KOPT-K1 (cell line): ENCODE data around the gene RTF2.

Source experiments
- H3K27ac ChIP-seq: fragments of 200-600 bp; sonication (generic); 2 replicates; pipeline ENCODE4 v1.5.1; 2016; ENCODE audit warnings: antibody characterized with exemption, mild to moderate bottlenecking, low read depth, low read length; ENCODE audit not compliant: poor library complexity, severe bottlenecking
- H3K36me3 ChIP-seq: fragments of 200-600 bp; sonication (generic); 2 replicates; pipeline ENCODE4 v1.5.1; 2017; ENCODE audit warnings: antibody characterized with exemption, mild to moderate bottlenecking, low read length, moderate library complexity; ENCODE audit not compliant: insufficient read depth
- H3K9me3 ChIP-seq: fragments of 200-600 bp; sonication (generic); 2 replicates; pipeline ENCODE4 v1.5.1; 2017; ENCODE audit warnings: antibody characterized with exemption, low read length, mild to moderate bottlenecking; ENCODE audit not compliant: insufficient read depth, poor library complexity, severe bottlenecking

RTF2 gene

GRCh38 chr20:56449459-56449858, 19.0 kb upstream of the RTF2 start:
- H3K36me3 ChIP-seq: no peaks in the 10 kb centered on the region
- no peak overlapping the region for H3K27ac ChIP-seq

GRCh38 chr20:56451056-56451765, 17.2 kb upstream of the RTF2 start:
- H3K36me3 ChIP-seq: no peaks in the 10 kb centered on the region
- no peak overlapping the region for H3K27ac ChIP-seq
- H3K9me3 ChIP-seq: no peaks in the 10 kb centered on the region

More at GRCh38 chr20:56449459-56449858, 19.0 kb upstream of the RTF2 start:
- H3K9me3 ChIP-seq: no peaks in the 10 kb centered on the region

DNA sequence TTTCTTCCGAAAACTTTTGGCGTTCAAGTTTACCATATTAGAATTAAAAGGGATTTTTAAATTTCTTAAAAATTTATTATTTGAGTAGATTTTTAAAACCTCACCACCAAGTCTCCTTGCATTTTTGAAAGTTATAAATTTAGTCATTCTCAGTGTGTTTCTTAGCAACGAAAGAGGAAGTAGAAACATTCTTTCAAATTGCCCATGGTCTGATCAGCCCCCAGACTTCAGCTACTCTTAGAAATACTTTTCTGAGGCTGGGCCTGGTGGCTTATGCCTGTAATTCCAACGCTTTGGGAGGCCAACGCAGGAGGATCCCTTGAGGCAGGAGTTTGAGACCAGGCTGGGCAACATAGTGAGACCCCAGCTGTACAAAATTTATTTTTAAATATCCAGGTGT, 15.1 kb upstream of the RTF2 start:
- no peaks in the 10 kb centered on the region for H3K36me3 ChIP-seq
- no peak overlapping the region for H3K27ac ChIP-seq
- no peaks in the 10 kb centered on the region for H3K9me3 ChIP-seq

- Histone ChIP-seq H3K36me3 (no peaks in the 10 kb centered on the region), H3K9me3 (no peaks in the 10 kb centered on the region), H3K27ac (no peak overlapping the region)
These were observed 13.7 kb upstream of the RTF2 start for GRCh38 chr20:56454754-56455153.

- Histone ChIP-seq H3K36me3 (no peaks in the 10 kb centered on the region), H3K27ac (no peak overlapping the region), H3K9me3 (no peaks in the 10 kb centered on the region)
These were observed 10.1 kb upstream of the RTF2 start for GRCh38 chr20:56458206-56458821.

- Histone ChIP-seq H3K36me3 (no peaks in the 10 kb centered on the region), H3K27ac (no peak overlapping the region), H3K9me3 (no peaks in the 10 kb centered on the region)
These were observed 8.0 kb upstream of the RTF2 start for GRCh38 chr20:56460459-56460858.

DNA sequence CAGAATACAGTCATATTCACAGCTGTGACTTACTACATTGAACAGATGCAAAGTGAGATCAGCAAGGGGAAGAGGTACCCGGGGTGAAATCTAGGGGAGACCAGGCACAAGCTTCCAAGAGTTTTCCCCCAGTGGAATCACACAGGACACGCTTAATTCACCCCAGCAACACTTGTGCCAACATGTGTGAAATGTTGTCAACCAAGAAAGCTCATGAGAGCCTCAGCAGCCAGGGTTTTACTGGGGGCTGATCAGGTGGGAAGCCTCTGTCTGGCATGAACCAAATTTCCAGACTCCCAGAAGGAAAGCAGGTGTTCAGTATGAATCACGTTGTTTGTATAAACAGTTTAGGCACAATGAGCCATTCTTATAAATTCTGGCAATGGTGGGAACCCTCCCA, 6.9 kb upstream of the RTF2 start:
- H3K9me3 ChIP-seq: no peaks in the 10 kb centered on the region
- no peaks in the 10 kb centered on the region for H3K36me3 ChIP-seq
- no peak overlapping the region for H3K27ac ChIP-seq

DNA sequence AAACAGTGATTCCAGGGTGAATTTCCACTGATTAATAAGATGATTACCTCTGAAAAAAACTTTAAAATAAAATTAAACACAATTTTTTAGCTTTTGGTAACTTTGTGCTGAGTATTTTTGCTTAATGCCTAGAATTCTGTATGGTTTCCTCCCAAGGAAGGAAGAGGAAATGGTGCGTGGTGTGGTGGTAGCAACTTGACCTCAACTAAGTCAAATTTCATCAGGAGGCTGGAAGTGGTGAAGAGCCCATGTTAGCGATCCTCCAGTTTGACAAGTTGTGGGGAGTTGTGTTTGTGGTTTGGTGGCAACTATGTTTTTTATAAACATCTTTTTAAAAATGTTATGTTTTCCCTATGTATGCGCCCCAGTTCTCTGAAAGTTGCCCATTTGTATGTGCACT, 5.0 kb upstream of the RTF2 start:
- H3K36me3 ChIP-seq: no peaks in the 10 kb centered on the region
- no peak overlapping the region for H3K27ac ChIP-seq
- no peaks in the 10 kb centered on the region for H3K9me3 ChIP-seq

- Histone ChIP-seq H3K36me3 (peaks cover 9% of the 10 kb centered on the region; the same call in 1 of the 2 replicates), H3K27ac (no peak overlapping the region), H3K9me3 (no peaks in the 10 kb centered on the region)
These were observed 2.4 kb upstream of the RTF2 start for GRCh38 chr20:56465997-56466396.

GRCh38 chr20:56467968-56468315, 485 bp upstream of the RTF2 start:
- no peaks in the 10 kb centered on the region for H3K9me3 ChIP-seq
- H3K27ac ChIP-seq: peak overlapping the region; percentile 68
- peaks cover 13% of the 10 kb centered on the region for H3K36me3 ChIP-seq

GRCh38 chr20:56469077-56469449, 636 bp downstream of the RTF2 start:
- H3K9me3 ChIP-seq: no peaks in the 10 kb centered on the region
- H3K27ac ChIP-seq: peak overlapping the region; percentile 68
- H3K36me3 ChIP-seq: peaks cover 24% of the 10 kb centered on the region

GRCh38 chr20:56483970-56484369, 15.5 kb downstream of the RTF2 start:
- Histone ChIP-seq H3K9me3 (no peaks in the 10 kb centered on the region), H3K27ac (no peak overlapping the region), H3K36me3 (peaks cover 90% of the 10 kb centered on the region)

GRCh38 chr20:56487216-56487615, 18.8 kb downstream of the RTF2 start:
- Histone ChIP-seq H3K36me3 (peaks cover 89% of the 10 kb centered on the region), H3K27ac (no peak overlapping the region), H3K9me3 (no peaks in the 10 kb centered on the region)

DNA sequence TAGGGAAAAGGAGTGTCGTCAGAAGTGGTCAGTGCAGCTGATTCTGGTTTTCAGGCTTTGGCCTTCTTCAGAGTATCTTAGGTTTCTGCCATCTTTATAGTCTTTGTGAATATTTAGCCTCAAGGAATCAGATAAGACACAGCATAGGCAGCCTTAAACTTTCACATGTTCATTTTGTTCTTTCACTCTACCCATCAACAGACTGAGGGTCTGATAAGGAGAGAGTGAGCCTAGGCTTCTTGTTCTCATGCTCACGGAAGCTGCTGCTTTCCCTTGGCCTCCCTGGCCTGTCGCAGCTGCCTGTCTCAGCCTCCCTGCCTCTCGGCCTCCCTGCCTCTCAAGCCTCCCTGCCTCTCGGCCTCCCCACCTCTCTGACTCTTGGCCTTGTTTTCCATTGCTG, 20.1 kb downstream of the RTF2 start:
- Histone ChIP-seq H3K36me3 (peaks cover 84% of the 10 kb centered on the region), H3K9me3 (no peaks in the 10 kb centered on the region), H3K27ac (no peak overlapping the region)

DNA sequence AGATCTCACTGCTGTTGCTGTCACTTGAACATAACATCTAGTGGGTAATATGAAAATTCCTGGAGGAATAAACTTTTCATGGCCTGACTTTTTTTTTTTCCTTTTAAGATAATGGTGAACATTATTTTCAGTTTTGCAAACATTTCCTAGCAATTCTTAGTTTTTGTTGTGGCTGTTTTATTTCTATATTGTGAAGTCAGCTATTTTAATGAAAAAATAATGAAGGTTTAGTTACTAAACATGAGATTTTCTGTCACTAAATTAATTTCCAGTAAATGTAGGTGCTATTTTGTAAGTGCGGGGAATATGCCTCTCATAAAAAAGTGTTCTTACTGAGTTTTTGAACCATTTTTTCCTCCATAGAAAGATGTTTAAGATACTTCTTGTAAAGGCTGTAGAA, 32.7 kb downstream of the RTF2 start:
- Histone ChIP-seq H3K9me3 (no peaks in the 10 kb centered on the region), H3K36me3 (peaks cover 26% of the 10 kb centered on the region), H3K27ac (no peak overlapping the region)

DNA sequence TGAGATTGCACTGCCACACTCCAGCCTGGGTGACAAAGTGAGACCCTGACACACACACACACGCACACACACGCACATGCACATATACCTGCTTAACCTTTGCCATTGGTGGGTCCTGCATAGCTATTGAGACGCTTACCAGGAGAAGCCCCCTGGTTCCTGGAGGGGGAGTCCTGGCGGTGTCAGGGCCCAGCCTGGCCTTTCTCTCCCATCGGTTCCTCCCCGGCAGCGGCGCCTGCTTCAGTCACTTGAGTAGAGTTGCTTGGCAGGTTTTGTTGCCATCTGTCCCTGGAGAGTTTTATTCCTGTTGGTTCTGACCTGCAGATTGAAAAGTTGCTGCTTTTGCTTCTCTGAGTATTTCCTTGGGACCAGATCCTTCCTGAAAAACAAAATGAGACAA, 35.5 kb downstream of the RTF2 start:
- H3K27ac ChIP-seq: no peak overlapping the region
- no peaks in the 10 kb centered on the region for H3K9me3 ChIP-seq
- peaks cover 13% of the 10 kb centered on the region for H3K36me3 ChIP-seq
